ENCODE results near the gene CPNE7.

Gene CPNE7

GRCh38 chr16:89596061-89596689, 20.6 kb downstream of the CPNE7 start:
- no peak overlapping the region for H3K4me3 Mint-ChIP-seq
- no peak for TF ChIP-seq CTCF (IDR thresholded peaks at IDR 0.05; ENCODE audit: unreplicated experiment in 3 of 3)

GRCh38 chr16:89596957-89597649, 21.5 kb downstream of the CPNE7 start:
- TF ChIP-seq CTCF (IDR thresholded peaks at IDR 0.05; ENCODE audit: unreplicated experiment in 3 of 3), result no peak
- Mint-ChIP-seq H3K27ac (no peak overlapping the region), H3K9me3 (no peaks in the 10 kb centered on the region), H3K27me3 (ENCODE audit: low read depth) (peaks cover 4% of the 10 kb centered on the region), H3K4me3 (no peak overlapping the region), H3K36me3 (ENCODE audit: low read depth) (no peaks in the 10 kb centered on the region), H3K4me1 (no peaks in the 10 kb centered on the region)

More at GRCh38 chr16:89596061-89596689, 20.6 kb downstream of the CPNE7 start:
- no peak overlapping the region for H3K27ac Mint-ChIP-seq
- H3K36me3 Mint-ChIP-seq (ENCODE audit: low read depth), result no peaks in the 10 kb centered on the region
- peaks cover 4% of the 10 kb centered on the region for H3K27me3 Mint-ChIP-seq (ENCODE audit: low read depth)
- no peaks in the 10 kb centered on the region for H3K9me3 Mint-ChIP-seq
- no peaks in the 10 kb centered on the region for H3K4me1 Mint-ChIP-seq

- Mint-ChIP-seq H3K27ac (no peak overlapping the region), H3K27me3 (ENCODE audit: low read depth) (peaks cover 7% of the 10 kb centered on the region), H3K36me3 (ENCODE audit: low read depth) (no peaks in the 10 kb centered on the region), H3K9me3 (no peaks in the 10 kb centered on the region), H3K4me1 (peaks cover 5% of the 10 kb centered on the region), H3K4me3 (no peak overlapping the region)
- no peak for TF ChIP-seq CTCF (IDR thresholded peaks at IDR 0.05; ENCODE audit: unreplicated experiment in 3 of 3)
Observed at GRCh38 chr16:89598199-89598598, 22.6 kb downstream of the CPNE7 start.

- TF ChIP-seq CTCF (IDR thresholded peaks at IDR 0.05; ENCODE audit: unreplicated experiment in 3 of 3), result peak in 2 of 3 experiments; percentile 9 to 19
- peaks cover 7% of the 10 kb centered on the region for H3K27me3 Mint-ChIP-seq (ENCODE audit: low read depth)
- H3K4me3 Mint-ChIP-seq, result no peak overlapping the region
- H3K9me3 Mint-ChIP-seq, result no peaks in the 10 kb centered on the region
- peaks cover 6% of the 10 kb centered on the region for H3K4me1 Mint-ChIP-seq
- no peaks in the 10 kb centered on the region for H3K36me3 Mint-ChIP-seq (ENCODE audit: low read depth)
- H3K27ac Mint-ChIP-seq, result no peak overlapping the region
Observed at GRCh38 chr16:89599451-89599858, 23.9 kb downstream of the CPNE7 start.

GRCh38 chr16:89599902-89600301, 24.3 kb downstream of the CPNE7 start:
- H3K9me3 Mint-ChIP-seq, result no peaks in the 10 kb centered on the region
- no peak overlapping the region for H3K4me3 Mint-ChIP-seq
- H3K27me3 Mint-ChIP-seq (ENCODE audit: low read depth), result peaks cover 7% of the 10 kb centered on the region
- TF ChIP-seq CTCF (IDR thresholded peaks at IDR 0.05; ENCODE audit: unreplicated experiment in 3 of 3), result no peak
- no peak overlapping the region for H3K27ac Mint-ChIP-seq
- H3K4me1 Mint-ChIP-seq, result peaks cover 6% of the 10 kb centered on the region
- no peaks in the 10 kb centered on the region for H3K36me3 Mint-ChIP-seq (ENCODE audit: low read depth)

- Mint-ChIP-seq H3K4me1 (peaks cover 6% of the 10 kb centered on the region), H3K36me3 (ENCODE audit: low read depth) (no peaks in the 10 kb centered on the region), H3K27me3 (ENCODE audit: low read depth) (peaks cover 7% of the 10 kb centered on the region), H3K27ac (peak overlapping the region in 1 of 3 experiments; percentile 11), H3K4me3 (no peak overlapping the region), H3K9me3 (no peaks in the 10 kb centered on the region)
- TF ChIP-seq CTCF (IDR thresholded peaks at IDR 0.05; ENCODE audit: unreplicated experiment in 3 of 3), result no peak
Observed at GRCh38 chr16:89600427-89600826, 24.9 kb downstream of the CPNE7 start.

Measured in nephron (organoid).